NT2/D1 (cell line): ENCODE results near the gene IL17RD.

Experiments
- YY1 ChIP-seq: IDR thresholded peaks from 2 replicates; pipeline ENCODE4 v1.6.1; 2011; ENCODE audit not compliant: insufficient read length, insufficient read depth
- ZNF274 ChIP-seq: IDR thresholded peaks from 2 replicates; pipeline ENCODE4 v1.6.1; 2011; ENCODE audit warnings: mild to moderate bottlenecking, low read depth, low read length

DNA sequence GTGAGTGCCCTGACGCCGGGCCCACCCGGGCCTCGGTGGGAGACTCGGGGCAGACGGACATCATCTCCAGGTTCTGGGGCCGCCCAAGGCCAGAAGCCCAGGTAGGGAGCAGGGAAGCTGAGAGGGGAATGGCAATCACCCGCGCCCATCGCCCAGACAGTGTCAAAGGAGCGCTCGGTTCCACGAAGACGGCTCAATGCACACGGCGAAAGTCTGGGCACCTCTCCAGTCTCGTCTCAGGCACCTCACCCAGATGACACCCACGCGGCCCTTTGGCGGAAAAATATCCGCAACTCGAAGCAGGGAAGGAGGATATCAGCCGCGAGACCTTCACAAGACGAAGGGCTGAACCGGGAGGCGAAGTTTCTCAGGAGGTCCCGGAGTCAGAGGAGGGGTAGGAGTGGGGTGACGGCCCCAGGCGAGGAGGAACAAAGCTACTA lies 916 bp downstream of the IL17RD start:
- TF ChIP-seq YY1 (no peak), ZNF274 (no peak)
